Keratinocyte (primary cell): ENCODE measurements around the gene HES3. TPM values are rescaled to one million over a fixed set of nuclear protein-coding genes. Genes with fewer than 3 reads are reported as not detected.

Experiments used
- DNase-seq: peaks from one replicate; pipeline ENCODE4 v3.0.0-alpha.2; 2011; ENCODE audit warnings: low read depth, missing footprints, low spot score
- FAIRE-seq: peaks from 2 replicates; lab custom pipeline; 2011; peaks lifted over from hg19 to GRCh38; lab: Jason Lieb, UNC
- H2AFZ ChIP-seq: 2 replicates; pipeline ENCODE4 v1.6.0; 2012; ENCODE audit warnings: low read length, control low read depth, inconsistent platforms; ENCODE audit not compliant: control insufficient read depth
- H3K27ac ChIP-seq: 2 replicates; pipeline ENCODE4 v1.5.1; 2011; ENCODE audit warnings: low read length; ENCODE audit not compliant: control insufficient read depth, insufficient read depth
- H3K27me3 ChIP-seq: 3 replicates; pipeline ENCODE4 v1.6.0; 2011; ENCODE audit warnings: low read length; ENCODE audit not compliant: control insufficient read depth, insufficient read depth; ENCODE audit errors: extremely low read depth
- H3K36me3 ChIP-seq, 2 experiments: 2 replicates in 1 of 2; 3 replicates in 1 of 2; pipeline ENCODE4 v1.5.1; 2011; ENCODE audit warnings: low read length in 2 of 2, mild to moderate bottlenecking in 1 of 2; ENCODE audit not compliant: control insufficient read depth in 2 of 2, insufficient read depth in 2 of 2; ENCODE audit errors: extremely low read depth in 1 of 2
- H3K4me1 ChIP-seq: 3 replicates; pipeline ENCODE4 v1.5.1; 2011; ENCODE audit warnings: low read length; ENCODE audit not compliant: control insufficient read depth, insufficient read depth; ENCODE audit errors: extremely low read depth
- H3K4me2 ChIP-seq: 3 replicates; pipeline ENCODE4 v1.6.0; 2011; ENCODE audit warnings: low read depth, low read length; ENCODE audit not compliant: control insufficient read depth, insufficient read depth; ENCODE audit errors: extremely low read depth
- H3K4me3 ChIP-seq, 3 experiments: fragments of 200-600 bp in 1 of 3; sonication (generic) in 1 of 3; 2 replicates in 2 of 3; 3 replicates in 1 of 3; pipeline ENCODE4 v1.5.1; 2011 to 2016; ENCODE audit warnings: low read length in 3 of 3, mild to moderate bottlenecking in 3 of 3, control low read depth in 2 of 3, inconsistent platforms in 1 of 3, low read depth in 1 of 3, mixed read lengths in 1 of 3, mixed run types in 1 of 3, moderate library complexity in 1 of 3; ENCODE audit not compliant: control insufficient read depth in 2 of 3, insufficient read depth in 2 of 3; ENCODE audit errors: extremely low read depth in 1 of 3
- H3K79me2 ChIP-seq: 2 replicates; pipeline ENCODE4 v1.6.0; 2012; ENCODE audit warnings: low read length; ENCODE audit not compliant: control insufficient read depth, insufficient read depth
- H3K9ac ChIP-seq: 3 replicates; pipeline ENCODE4 v1.6.0; 2011; ENCODE audit warnings: low read length; ENCODE audit not compliant: control insufficient read depth, insufficient read depth; ENCODE audit errors: extremely low read depth
- H3K9me1 ChIP-seq: 3 replicates; pipeline ENCODE4 v1.6.0; 2011; ENCODE audit warnings: low read length; ENCODE audit not compliant: control insufficient read depth, insufficient read depth; ENCODE audit errors: extremely low read depth
- H3K9me3 ChIP-seq: 2 replicates; pipeline ENCODE4 v1.5.1; 2012; ENCODE audit warnings: low read depth, low read length; ENCODE audit not compliant: control insufficient read depth
- H4K20me1 ChIP-seq: 3 replicates; pipeline ENCODE4 v1.6.0; 2011; ENCODE audit warnings: low read length; ENCODE audit not compliant: control insufficient read depth, insufficient read depth; ENCODE audit errors: extremely low read depth
- EZH2 ChIP-seq: IDR thresholded peaks from one replicate; pipeline ENCODE4 v1.6.1; 2012; ENCODE audit warnings: inconsistent platforms, mild to moderate bottlenecking, low read length, moderate library complexity
- dilution Hi-C: fragments of 300-500 bp; cut with MboI; formaldehyde crosslinking; loops from one replicate; pipeline ENCODE4 v1.7.0; 2020; ENCODE audit warnings: low sequenced_read_pairs; ENCODE audit not compliant: extremely low pct_ligation_motif_present
- polyA plus RNA-seq, 5 experiments: library from polyadenylated mRNA; depleted of rRNA in 3 of 5; stranded (reverse) in 3 of 5; stranded (forward) in 1 of 5; unstranded in 1 of 5; fragments of >200 nt; gene quantifications; 1 replicate in 1 of 5; 2 replicates in 3 of 5; 3 replicates in 1 of 5; pipeline versions ENCODE4 v1.2.1 to v1.2.3, GENCODE V29; 2011 to 2012; ENCODE audit warnings: missing spikeins in 2 of 5, low read depth in 1 of 5, low replicate concordance in 1 of 5
- TF ChIP-seq, protein P1 (sequence below), 3 experiments: IDR thresholded peaks in 1 of 3; conservative IDR thresholded peaks in 1 of 3; optimal IDR thresholded peaks in 1 of 3; 2 replicates in 2 of 3; 3 replicates in 1 of 3; pipeline versions ENCODE3 to v1.5.1; 2011; ENCODE audit warnings: low read length in 3 of 3, mild to moderate bottlenecking in 3 of 3, moderate library complexity in 2 of 3, control low read depth in 1 of 3, inconsistent platforms in 1 of 3; ENCODE audit not compliant: insufficient read depth in 2 of 3; ENCODE audit errors: extremely low read depth in 1 of 3

Gene HES3
- polyA plus RNA-seq, 1 donor (not counting 4 experiments of a cell fraction or from before 2014, with no cell fraction given), result not detected

DNA sequence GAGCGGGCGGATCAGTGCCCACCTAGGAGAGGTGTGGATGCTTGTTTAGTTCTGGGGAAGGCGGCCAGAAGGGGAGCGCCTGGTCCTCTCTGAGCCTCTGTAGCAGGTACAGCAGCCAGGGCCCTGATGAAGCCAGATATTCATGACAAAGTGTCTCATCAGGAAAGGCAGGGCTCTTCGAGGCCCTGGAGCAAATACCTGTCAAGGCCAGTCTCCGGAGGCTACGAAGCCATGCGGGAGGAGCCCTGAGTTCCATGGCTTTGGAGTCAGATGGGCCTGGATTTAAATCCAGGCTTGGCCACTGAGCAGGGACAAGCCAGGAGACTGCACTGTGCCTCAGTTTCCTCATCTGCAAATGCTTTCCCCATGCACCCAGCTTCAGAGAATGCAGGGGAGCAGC lies 42.3 kb downstream of the HES3 start:
- H3K4me3 ChIP-seq, result no peak overlapping the region
- no peaks in the 10 kb centered on the region for H3K79me2 ChIP-seq
- H3K27ac ChIP-seq, result no peak overlapping the region
- no peaks in the 10 kb centered on the region for H3K9me1 ChIP-seq
- H3K27me3 ChIP-seq, result no peaks in the 10 kb centered on the region
- TF ChIP-seq, protein P1, sequence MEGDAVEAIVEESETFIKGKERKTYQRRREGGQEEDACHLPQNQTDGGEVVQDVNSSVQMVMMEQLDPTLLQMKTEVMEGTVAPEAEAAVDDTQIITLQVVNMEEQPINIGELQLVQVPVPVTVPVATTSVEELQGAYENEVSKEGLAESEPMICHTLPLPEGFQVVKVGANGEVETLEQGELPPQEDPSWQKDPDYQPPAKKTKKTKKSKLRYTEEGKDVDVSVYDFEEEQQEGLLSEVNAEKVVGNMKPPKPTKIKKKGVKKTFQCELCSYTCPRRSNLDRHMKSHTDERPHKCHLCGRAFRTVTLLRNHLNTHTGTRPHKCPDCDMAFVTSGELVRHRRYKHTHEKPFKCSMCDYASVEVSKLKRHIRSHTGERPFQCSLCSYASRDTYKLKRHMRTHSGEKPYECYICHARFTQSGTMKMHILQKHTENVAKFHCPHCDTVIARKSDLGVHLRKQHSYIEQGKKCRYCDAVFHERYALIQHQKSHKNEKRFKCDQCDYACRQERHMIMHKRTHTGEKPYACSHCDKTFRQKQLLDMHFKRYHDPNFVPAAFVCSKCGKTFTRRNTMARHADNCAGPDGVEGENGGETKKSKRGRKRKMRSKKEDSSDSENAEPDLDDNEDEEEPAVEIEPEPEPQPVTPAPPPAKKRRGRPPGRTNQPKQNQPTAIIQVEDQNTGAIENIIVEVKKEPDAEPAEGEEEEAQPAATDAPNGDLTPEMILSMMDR (optimal IDR thresholded peaks at IDR 0.05 in 1 of 3, IDR thresholded peaks at IDR 0.05 in 1 of 3, conservative IDR thresholded peaks at IDR 0.05 in 1 of 3; ENCODE audit: extremely low read depth in 1 of 3, insufficient read depth in 2 of 3, low read length in 3 of 3), result no peak
- no peak for TF ChIP-seq EZH2
- no peak overlapping the region for H3K4me2 ChIP-seq
- dilution Hi-C loops, result no loop called here
- no peak for DNase-seq
- H2AFZ ChIP-seq, result no peak overlapping the region
- H4K20me1 ChIP-seq, result peaks cover 5% of the 10 kb centered on the region
- H3K36me3 ChIP-seq, result peaks cover 17 to 27% of the 10 kb centered on the region in 2 experiments
- no peaks in the 10 kb centered on the region for H3K9me3 ChIP-seq
- FAIRE-seq, result no peak
- H3K4me1 ChIP-seq, result no peaks in the 10 kb centered on the region
- no peak overlapping the region for H3K9ac ChIP-seq

DNA sequence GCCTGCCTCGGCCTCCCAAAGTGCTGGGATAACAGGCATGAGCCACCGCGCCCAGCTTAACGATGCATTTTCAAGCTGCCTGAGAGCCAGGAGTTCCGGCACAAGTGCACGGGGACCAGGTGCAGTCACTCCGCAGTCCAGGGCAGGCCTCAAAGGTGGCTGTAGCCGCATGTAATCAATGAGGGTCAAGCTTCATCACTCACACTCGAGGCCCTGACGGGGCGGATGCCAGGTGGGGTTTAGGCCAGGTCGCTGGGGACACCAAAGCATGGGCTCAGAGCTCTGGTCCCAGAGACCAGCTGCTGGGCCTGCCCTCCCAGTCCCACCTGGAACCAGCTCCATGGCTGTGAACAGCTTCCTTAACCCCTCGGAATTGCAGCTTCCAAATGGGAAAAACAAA lies 43.0 kb downstream of the HES3 start:
- FAIRE-seq (no peak), DNase-seq (no peak)
- no peak for TF ChIP-seq EZH2
- TF ChIP-seq, protein P1 (optimal IDR thresholded peaks at IDR 0.05 in 1 of 3, IDR thresholded peaks at IDR 0.05 in 1 of 3, conservative IDR thresholded peaks at IDR 0.05 in 1 of 3; ENCODE audit: extremely low read depth in 1 of 3, insufficient read depth in 2 of 3, low read length in 3 of 3), result no peak
- no peak overlapping the region for H3K4me3 ChIP-seq
- H3K4me2 ChIP-seq, result no peak overlapping the region
- no peaks in the 10 kb centered on the region for H3K9me3 ChIP-seq
- H2AFZ ChIP-seq, result no peak overlapping the region
- no peaks in the 10 kb centered on the region for H3K79me2 ChIP-seq
- H3K9me1 ChIP-seq, result no peaks in the 10 kb centered on the region
- H3K27me3 ChIP-seq, result no peaks in the 10 kb centered on the region
- H3K27ac ChIP-seq, result no peak overlapping the region
- dilution Hi-C loops, result no loop called here
- H3K9ac ChIP-seq, result no peak overlapping the region
- H3K4me1 ChIP-seq, result no peaks in the 10 kb centered on the region
- peaks cover 16 to 33% of the 10 kb centered on the region in 2 experiments for H3K36me3 ChIP-seq
- H4K20me1 ChIP-seq, result peaks cover 5% of the 10 kb centered on the region
